SH-SY5Y (cell line): Measurements from ENCODE around the gene HOXC5.

ENCODE experiments used
- GATA2 ChIP-seq: IDR thresholded peaks from 2 replicates; pipeline ENCODE4 v1.6.1; 2011; ENCODE audit warnings: mild to moderate bottlenecking, low read depth, low read length
- GATA3 ChIP-seq: IDR thresholded peaks from 2 replicates; pipeline ENCODE4 v1.6.1; 2011; ENCODE audit warnings: low read depth, mild to moderate bottlenecking, low read length, moderate library complexity

HOXC5 gene

DNA sequence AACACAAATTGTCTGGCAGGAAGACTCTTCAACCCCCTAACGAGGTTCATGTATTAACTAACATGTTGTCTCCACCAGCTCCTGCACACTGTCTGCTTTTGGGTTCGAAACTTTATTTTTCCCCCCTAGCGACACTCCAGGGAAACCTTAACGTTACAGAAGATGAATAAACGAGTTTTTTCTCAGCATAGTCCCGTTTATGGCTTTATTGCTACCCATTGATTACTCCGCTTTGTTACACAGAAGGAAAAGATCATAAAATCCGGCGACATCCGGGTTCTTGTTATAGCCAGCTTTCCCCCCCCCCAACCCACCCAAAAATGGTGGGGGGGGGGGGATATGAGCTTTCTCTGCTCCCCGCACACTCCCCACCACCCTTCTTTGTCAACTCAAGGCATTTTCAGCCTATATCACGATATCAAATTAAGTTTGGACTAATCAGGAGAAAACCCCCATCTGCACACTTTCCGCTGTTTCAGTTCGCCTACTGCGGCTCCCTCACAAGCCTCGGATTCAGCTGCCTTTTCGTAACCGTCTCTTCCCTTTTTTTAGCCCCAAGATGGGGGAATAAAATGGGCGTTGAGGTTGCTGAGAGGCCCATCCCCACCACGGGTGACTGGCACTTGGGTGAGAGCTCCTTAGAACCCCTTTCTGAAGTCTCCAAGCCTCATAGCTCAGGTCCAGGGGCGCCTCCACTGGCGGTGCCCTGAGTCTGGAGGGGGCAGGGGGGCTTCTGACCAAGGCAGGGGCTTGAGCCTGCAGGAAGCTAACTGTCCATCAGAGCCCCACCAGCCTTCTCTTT is 6.0 kb upstream of the HOXC5 start:
- TF ChIP-seq GATA3 = no peak
- no peak for TF ChIP-seq GATA2

DNA sequence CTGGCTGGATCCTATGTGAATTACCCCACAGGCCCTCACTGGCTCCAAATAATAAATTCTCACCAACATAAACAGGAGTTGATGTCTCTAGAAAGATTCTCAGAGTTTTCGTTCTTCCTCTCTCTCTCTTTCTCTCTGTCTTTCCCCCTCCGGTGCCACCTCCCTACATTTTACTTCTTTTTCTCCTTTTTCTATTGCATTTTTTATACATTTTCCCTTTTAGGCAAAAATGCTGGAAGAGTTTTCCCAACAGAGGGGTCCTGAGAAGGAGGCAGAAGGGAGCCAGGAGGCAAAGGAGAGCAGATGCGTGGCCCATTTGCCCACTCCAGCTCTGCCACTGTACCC is 5.4 kb upstream of the HOXC5 start:
- no peak for TF ChIP-seq GATA2
- no peak for TF ChIP-seq GATA3

DNA sequence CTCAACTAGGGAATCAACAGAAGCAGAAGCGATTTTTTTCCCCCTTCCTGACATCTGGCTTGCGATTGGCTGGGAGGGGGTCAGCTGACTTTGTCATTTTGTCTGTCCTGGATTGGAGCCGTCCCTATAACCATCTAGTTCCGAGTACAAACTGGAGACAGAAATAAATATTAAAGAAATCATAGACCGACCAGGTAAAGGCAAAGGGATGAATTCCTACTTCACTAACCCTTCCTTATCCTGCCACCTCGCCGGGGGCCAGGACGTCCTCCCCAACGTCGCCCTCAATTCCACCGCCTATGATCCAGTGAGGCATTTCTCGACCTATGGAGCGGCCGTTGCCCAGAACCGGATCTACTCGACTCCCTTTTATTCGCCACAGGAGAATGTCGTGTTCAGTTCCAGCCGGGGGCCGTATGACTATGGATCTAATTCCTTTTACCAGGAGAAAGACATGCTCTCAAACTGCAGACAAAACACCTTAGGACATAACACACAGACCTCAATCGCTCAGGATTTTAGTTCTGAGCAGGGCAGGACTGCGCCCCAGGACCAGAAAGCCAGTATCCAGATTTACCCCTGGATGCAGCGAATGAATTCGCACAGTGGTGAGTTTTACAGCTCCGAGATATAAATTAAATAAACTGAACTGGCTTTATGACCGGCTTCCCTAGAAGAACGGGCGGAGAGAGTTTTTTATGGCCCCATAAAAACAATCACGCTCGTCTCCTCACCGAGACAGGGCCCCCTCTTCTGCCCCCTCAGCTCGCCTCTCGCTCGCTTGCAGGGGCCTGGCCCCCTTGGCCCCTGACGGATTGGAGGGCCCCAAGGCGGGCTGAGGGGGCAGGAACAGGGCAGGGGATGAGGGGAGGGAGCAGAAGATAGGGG is 4.3 kb upstream of the HOXC5 start, which contains the start of gene HOXC6:
Gene HOXC6 (plus strand): TSS at position 127 of the 888 bp plus-strand sequence. CDS start 82 bp downstream, at position 209.
- TF ChIP-seq GATA2 (no peak), GATA3 (no peak)

DNA sequence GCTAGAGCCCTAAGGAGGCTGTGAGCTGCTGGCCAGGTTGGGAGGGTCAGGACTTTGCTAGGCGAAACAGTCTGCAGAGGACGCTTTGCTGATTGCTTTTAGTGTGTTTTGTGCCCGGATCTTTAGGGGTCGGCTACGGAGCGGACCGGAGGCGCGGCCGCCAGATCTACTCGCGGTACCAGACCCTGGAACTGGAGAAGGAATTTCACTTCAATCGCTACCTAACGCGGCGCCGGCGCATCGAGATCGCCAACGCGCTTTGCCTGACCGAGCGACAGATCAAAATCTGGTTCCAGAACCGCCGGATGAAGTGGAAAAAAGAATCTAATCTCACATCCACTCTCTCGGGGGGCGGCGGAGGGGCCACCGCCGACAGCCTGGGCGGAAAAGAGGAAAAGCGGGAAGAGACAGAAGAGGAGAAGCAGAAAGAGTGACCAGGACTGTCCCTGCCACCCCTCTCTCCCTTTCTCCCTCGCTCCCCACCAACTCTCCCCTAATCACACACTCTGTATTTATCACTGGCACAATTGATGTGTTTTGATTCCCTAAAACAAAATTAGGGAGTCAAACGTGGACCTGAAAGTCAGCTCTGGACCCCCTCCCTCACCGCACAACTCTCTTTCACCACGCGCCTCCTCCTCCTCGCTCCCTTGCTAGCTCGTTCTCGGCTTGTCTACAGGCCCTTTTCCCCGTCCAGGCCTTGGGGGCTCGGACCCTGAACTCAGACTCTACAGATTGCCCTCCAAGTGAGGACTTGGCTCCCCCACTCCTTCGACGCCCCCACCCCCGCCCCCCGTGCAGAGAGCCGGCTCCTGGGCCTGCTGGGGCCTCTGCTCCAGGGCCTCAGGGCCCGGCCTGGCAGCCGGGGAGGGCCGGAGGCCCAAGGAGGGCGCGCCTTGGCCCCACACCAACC is 3.1 kb upstream of the HOXC5 start:
- TF ChIP-seq GATA3 = no peak
- TF ChIP-seq GATA2 = no peak

DNA sequence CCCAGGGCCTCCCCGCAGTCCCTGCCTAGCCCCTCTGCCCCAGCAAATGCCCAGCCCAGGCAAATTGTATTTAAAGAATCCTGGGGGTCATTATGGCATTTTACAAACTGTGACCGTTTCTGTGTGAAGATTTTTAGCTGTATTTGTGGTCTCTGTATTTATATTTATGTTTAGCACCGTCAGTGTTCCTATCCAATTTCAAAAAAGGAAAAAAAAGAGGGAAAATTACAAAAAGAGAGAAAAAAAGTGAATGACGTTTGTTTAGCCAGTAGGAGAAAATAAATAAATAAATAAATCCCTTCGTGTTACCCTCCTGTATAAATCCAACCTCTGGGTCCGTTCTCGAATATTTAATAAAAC is 2.4 kb upstream of the HOXC5 start:
- TF ChIP-seq GATA3 (no peak), GATA2 (no peak)

DNA sequence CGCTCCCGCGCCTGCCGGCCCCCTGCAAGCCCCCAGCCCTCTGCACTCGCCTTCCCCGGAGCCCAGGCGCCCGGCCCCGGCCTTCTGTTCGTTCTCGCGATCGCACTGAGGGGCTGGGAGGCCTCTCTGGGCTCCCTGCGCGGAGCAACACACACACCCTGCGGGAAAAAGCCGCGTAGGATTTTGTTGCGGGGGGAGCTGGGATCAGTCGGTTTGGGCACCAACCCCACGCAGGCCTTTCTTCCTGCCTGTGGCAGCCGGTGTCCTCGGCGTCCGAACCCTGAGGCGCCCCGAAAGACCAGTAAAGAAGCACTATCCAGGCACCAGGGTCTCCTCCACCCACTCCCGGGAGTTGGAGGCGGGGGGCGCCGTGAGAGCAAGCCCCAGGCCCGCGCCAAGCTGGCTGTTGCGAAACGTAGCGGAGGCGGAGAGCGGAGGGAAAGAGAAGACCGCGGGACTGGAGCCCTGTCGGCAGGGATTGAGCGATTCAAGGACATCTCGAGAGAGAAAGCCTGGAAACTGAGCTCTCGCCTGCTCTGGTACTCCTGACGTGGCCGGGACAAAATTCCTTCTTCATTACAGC is 1.9 kb upstream of the HOXC5 start:
- TF ChIP-seq GATA3 (no peak), GATA2 (no peak)

DNA sequence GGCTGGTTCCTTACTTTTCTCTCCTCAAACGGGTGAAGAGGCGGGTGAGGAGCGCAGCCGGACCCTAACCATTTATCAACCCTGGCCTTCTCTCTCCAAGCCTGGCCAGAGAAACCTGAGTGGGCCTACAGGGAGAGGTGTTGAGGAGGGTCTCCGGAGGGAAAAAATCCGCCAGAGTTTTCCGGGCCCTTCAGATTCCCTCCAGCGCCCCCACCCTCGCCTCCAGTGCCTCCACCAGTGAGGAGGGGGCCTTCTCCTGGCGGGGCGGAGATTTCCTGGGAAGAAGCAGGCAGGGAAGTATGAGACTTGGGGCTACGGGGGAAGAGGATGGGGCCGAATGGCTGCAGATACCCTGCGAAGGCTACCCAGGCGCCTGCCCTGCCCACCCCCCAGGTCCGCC is 1.4 kb upstream of the HOXC5 start:
- TF ChIP-seq GATA2 = no peak
- no peak for TF ChIP-seq GATA3

DNA sequence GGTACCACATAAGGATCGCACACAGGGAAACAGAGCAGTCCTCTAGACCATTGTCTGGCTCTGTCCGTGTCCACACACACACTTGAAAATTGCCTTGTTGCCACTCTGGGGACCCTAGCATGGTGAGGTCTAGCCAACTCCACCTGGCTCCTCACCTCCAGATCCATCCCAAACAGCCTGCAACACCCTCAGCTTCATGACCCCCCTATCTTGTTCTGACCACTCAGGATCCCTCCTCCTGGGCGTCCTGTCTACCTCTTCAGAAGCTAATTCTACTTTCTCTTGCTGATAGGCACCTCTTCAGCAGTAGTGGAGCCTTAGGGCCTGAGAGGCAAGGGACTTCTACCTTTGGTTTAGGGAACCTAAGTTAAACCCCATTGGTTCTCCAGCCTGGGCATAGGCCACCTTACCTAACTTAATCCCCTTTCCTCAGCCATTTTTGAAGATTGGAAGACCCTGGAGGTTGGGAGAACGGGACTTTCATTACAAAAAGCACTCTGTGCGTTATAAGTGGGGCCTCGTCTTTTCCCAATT is 697 bp upstream of the HOXC5 start:
- TF ChIP-seq GATA3 = no peak
- no peak for TF ChIP-seq GATA2

DNA sequence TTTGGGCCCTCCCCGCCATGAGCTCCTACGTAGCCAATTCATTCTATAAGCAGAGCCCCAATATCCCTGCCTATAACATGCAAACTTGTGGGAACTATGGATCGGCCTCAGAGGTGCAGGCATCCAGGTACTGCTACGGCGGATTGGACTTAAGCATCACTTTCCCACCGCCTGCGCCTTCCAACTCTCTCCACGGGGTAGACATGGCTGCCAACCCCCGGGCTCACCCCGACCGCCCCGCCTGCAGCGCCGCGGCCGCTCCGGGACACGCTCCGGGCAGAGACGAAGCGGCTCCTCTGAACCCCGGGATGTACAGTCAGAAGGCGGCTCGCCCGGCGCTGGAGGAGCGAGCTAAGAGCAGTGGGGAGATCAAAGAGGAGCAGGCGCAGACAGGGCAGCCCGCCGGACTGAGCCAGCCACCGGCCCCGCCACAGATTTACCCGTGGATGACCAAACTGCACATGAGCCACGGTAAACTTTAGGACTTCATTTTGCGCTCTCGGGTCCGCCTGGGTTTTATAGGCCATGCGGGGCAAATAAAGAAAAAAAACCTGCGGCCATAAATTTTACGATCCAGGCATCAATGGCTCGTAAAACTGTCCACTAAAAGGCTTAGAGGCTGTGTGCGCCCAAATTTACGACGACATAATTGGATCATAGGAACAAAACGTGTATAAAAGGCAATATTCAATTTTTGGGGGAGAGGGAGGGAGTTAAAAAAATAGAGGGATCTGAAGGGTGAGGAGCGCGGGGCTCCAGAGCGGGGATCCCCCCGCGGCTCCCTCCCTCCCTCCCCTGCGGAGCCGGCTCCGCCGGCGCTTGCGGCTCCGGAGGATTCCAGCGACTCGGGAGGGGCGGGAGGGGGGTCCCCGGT is 493 bp downstream of the HOXC5 start:
- TF ChIP-seq GATA3 (no peak), GATA2 (no peak)

DNA sequence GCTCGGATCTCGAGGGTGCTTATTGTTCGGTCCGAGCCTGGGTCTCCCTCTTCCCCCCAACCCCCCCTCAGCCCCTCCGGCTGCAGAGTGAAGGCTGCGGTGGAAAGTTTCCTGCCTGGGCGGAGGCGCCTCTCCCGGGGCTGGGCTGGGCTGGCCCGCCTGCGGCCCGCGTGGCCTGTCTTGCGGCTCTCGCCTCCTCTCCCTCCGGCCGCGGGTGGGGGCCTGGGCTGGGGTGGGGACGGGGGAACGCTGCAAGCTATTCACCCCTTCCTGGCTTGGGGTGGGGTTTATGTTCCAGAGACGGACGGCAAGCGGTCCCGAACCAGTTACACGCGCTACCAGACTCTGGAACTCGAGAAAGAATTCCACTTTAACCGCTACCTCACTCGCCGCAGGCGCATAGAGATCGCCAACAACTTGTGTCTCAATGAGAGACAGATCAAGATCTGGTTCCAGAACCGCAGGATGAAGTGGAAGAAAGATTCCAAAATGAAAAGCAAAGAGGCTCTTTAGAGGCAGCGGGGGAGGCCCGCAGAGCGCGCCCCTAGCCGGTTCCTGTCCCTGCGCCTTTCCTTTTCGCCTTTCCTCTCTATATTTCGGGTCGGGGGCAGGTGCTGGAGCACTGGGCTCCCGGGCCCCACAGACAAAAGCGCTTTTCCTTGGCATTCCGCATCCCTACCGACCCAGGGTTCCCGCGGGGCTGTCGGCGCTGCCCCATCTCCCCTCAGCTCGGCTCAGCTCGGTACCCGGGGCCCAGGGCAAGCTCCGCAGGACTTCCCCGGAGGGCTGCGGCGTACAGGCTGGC is 1.3 kb downstream of the HOXC5 start:
- TF ChIP-seq GATA3 = no peak
- TF ChIP-seq GATA2 = no peak

DNA sequence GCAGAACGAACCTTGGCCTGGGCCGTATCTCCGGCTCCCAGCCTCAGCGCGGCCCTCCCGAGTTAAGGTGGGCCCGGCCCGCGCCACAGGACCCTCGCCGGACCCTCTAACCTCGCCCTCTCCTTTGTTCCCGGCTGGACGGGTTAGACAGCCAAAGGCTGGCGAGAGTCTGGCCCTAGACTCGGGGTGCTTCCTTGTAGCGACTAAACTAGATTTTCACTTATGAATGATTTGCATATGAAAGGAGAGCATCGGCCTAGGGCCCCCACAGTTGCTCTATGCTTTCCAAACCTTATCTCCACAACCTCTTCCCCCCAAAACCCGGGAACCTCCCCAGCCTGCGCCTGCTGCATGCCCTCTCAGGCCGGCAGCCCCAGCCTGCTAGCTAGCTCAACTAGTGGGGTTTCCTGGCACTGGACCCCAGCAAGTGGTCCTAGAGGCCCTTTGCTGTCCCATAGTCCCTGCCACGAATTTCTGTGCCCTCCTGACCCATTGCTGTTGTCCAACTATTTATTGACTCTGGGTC is 2.0 kb downstream of the HOXC5 start:
- TF ChIP-seq GATA2 = no peak
- no peak for TF ChIP-seq GATA3
